GM19397 (cell line): ENCODE measurements around the gene TJP3.
"Not testable (repeated sequence)": the region's sequence is repeated elsewhere in the genome, so short reads cannot be mapped to it uniquely, and the experiment has no call there.

Source experiments
- ATAC-seq: cut with Tn5 transposase; IDR thresholded peaks from one replicate; pipeline ENCODE4 v1.9.1; 2021; ENCODE audit warnings: mild to moderate bottlenecking, moderate library complexity; ENCODE audit not compliant: unreplicated experiment

The TJP3 gene

DNA sequence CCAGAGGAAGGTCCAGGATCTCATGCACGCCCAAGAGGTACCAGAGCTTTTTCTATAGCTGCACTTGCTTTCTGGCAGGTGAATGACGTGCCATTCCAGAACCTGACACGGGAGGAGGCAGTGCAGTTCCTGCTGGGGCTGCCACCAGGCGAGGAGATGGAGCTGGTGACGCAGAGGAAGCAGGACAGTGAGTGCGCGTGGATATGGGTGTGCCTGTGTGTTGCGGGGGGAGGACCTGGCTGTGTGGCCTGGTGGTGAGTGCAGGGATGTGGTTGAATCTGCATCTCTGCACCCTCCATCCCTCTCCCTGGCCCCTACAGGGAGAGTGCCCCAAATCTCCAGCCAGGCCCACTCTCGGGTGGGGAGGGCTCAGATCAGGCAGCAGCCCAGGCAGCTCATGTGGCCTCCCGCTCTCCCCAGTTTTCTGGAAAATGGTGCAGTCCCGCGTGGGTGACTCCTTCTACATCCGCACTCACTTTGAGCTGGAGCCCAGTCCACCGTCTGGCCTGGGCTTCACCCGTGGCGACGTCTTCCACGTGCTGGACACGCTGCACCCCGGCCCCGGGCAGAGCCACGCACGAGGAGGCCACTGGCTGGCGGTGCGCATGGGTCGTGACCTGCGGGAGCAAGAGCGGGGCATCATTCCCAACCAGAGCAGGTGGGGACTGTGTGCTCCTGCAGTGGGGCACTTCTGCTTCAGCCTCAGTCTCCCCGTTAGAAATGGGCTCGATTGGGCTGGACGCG is 30.5 kb downstream of the TJP3 start:
- no peak for ATAC-seq

- ATAC-seq, result no peak
Measured at GRCh38 chr19:3740431-3740830, 32.2 kb downstream of the TJP3 start.

DNA sequence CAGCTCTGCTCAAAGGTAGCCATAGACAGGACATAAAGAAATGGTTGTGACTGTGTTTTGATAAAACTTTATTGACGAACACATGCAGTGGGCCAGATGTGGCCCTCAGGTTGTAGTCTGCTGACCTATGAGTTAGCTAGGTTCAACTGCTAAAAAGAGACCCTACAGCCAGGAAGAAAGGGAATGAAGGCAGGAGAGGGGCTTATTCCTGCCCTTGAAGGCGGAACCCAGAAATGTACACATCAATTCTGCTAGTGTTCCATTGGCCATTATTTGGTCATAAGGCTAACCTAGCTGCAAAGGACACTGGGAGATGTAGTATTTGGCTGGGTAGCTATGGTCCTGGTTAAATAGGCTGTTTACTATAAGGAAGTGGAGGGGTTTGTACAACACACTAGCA is 35.3 kb downstream of the TJP3 start:
- no peak for ATAC-seq

GRCh38 chr19:3745363-3746045 is 37.3 kb downstream of the TJP3 start:
- ATAC-seq, result no peak

- no peak for ATAC-seq
Measured at GRCh38 chr19:3746371-3747056, 38.3 kb downstream of the TJP3 start.

GRCh38 chr19:3748965-3749364 is 40.8 kb downstream of the TJP3 start:
- no peak for ATAC-seq

DNA sequence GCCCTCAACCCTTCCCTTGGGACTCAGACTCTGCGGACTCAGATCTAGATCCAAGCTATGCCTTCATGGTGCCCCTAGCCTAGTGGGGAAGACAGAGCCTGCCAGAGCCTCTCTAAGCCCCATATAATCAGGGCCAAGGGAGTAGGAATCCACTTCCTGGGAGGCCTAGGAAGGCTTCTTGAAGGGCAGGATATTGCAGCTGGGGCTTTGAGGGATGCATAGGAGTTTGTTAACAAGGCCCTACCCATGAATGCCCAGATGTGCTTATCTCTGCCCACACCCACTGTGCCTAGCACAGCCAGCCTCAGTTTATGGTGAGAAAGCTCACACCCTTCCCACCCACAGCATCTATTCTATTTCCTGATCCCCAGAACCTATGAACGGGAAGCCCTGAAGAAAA is 42.0 kb downstream of the TJP3 start:
- no peak for ATAC-seq

DNA sequence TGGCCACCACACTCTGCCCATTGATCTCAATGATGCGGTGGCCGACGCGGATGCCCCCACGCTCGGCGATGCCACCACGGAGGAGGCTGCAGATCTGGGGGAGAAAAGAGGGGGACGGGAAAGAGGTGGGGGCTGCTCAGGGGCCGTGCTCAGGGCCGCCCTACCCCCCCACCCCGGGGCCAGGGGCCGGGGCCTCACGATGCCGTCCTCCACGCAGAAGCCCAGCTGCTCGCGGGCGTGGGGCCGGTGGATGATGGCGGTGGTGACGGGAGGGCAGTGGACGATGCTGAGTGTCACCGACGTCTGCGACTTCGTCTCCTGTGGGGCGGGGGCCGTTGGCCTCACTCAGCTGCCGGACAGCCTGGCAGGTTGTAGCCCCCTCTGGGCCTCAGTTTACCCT is 43.1 kb downstream of the TJP3 start:
- no peak for ATAC-seq

- ATAC-seq, result no peak
Measured at GRCh38 chr19:3752492-3752891, 44.3 kb downstream of the TJP3 start.

DNA sequence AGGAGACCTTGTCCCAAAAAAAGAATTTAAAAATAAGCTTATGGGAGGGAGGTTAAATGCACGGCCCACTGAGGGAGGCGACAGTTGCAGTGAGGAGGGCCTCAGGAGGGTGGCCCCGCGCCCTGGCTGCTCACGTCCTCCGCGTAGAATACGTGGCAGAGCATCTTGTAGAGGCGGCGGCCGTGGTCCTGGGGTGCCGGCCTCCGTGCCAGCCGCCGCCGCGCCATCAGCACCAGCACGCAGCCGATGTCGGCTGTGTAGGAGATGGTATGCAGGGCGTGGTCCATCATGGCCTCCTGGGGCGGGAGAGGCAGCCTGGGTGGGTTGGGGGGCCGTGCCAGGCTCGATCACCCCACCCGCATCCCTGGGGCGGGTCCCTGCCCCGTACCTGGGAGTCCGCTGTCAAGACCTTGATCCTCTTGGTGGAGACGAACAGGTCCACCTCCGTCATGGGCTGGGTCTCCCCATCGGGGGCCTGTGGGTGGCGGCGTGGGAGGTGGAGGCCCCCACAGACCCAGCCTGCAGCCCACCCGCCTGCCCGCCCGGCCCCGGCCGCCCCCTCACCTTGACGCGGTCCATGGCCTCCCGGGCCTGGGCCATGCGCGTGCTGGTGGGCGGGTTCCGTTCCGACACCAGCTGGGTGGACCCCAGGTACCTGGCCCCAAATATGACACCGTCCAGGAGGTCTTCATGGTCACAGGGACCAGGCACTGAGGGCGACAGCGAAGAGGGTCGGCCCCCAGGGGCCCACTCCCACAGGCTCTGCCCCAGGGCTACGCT is 45.6 kb downstream of the TJP3 start:
- ATAC-seq, result no peak

GRCh38 chr19:3757705-3758104 is 49.5 kb downstream of the TJP3 start:
- not testable (repeated sequence) for ATAC-seq

- ATAC-seq, result not testable (repeated sequence)
Measured at GRCh38 chr19:3758297-3758696, 50.1 kb downstream of the TJP3 start.

GRCh38 chr19:3759482-3760254 is 51.5 kb downstream of the TJP3 start:
- ATAC-seq, result no peak

- ATAC-seq, result no peak
Measured at GRCh38 chr19:3760871-3761361, 52.7 kb downstream of the TJP3 start.

GRCh38 chr19:3761382-3762129 is 53.4 kb downstream of the TJP3 start, which contains the start of gene APBA3:
APBA3 (minus strand) TSS chr19:3761692; CDS start chr19:3760264, 1,428 bp downstream.
- peak; percentile 51 for ATAC-seq

DNA sequence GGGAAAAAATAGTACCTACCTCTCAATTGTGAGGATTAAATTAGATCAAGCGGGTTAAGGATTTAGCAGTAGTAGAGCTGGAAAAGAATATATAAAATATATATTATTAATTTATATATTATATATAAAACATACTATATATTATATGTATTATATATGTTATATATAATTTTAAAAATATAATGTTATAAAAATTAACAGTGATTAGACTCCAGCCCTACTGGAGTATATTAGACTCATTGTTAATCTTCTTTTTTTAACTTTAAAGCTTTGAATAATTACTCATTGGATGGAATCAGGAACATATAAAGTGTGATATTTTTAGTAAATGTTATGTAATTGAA is 53.9 kb downstream of the TJP3 start:
- no peak for ATAC-seq

GRCh38 chr19:3762501-3763459 is 54.6 kb downstream of the TJP3 start, which contains the start of gene MRPL54:
MRPL54 (plus strand) TSS chr19:3762682; CDS start chr19:3762701, 19 bp downstream.
- peak; percentile 84 for ATAC-seq

- ATAC-seq, result no peak
Measured at GRCh38 chr19:3765121-3765520, 56.9 kb downstream of the TJP3 start.
